ENCODE measurements around the gene ZEB2.

DNA sequence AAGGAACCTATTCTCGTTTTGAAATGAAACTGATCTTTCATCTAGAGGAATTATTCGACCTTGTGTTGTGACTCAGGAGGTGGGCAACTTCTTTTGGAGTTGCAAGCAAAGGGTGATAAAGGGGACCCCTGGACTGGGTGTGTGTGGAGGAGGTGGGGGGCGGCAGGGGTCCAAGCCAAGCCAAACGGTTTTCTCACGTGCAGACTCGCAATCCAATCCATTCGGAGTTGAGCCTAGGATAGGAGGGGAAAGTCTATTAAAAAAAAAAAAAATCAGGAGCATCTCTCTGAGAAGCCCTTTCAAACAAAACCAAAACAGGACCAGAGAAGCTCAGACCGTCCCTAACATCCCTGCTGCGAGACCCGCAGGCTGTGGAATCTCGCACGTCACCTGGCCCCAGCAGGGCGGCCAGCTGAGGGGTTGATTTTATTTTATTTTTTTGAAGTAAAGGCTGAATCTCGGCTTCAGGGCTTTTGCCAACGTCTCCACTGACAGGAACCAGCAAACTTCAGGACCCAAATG is 3.7 kb upstream of the ZEB2 start:
- TF ChIP-seq, protein P1, sequence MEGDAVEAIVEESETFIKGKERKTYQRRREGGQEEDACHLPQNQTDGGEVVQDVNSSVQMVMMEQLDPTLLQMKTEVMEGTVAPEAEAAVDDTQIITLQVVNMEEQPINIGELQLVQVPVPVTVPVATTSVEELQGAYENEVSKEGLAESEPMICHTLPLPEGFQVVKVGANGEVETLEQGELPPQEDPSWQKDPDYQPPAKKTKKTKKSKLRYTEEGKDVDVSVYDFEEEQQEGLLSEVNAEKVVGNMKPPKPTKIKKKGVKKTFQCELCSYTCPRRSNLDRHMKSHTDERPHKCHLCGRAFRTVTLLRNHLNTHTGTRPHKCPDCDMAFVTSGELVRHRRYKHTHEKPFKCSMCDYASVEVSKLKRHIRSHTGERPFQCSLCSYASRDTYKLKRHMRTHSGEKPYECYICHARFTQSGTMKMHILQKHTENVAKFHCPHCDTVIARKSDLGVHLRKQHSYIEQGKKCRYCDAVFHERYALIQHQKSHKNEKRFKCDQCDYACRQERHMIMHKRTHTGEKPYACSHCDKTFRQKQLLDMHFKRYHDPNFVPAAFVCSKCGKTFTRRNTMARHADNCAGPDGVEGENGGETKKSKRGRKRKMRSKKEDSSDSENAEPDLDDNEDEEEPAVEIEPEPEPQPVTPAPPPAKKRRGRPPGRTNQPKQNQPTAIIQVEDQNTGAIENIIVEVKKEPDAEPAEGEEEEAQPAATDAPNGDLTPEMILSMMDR (IDR thresholded peaks at IDR 0.05), result no peak
- TF ChIP-seq POLR2A (IDR thresholded peaks at IDR 0.05), result no peak
- TF ChIP-seq POLR2AphosphoS5 (IDR thresholded peaks at IDR 0.05), result no peak

Measured in breast epithelium (tissue), 3 donors.